SU-DHL-6 (cell line): ENCODE data around the gene TATDN2.
"Not testable (repeated sequence)": the region's sequence is repeated elsewhere in the genome, so short reads cannot be mapped to it uniquely, and the experiment has no call there.

Experiments used
- H2AFZ ChIP-seq: fragments of 200-600 bp; sonication (generic); 2 replicates; pipeline ENCODE4 v1.6.1; 2014; ENCODE audit warnings: low read depth, mild to moderate bottlenecking, moderate library complexity, mixed read lengths, antibody characterized with exemption, low read length; ENCODE audit not compliant: severe bottlenecking
- H3F3A ChIP-seq: fragments of 200-600 bp; shearing (Covaris generic); 2 replicates; pipeline ENCODE4 v1.6.0; 2016; ENCODE audit warnings: antibody characterized with exemption, mild to moderate bottlenecking; ENCODE audit not compliant: insufficient read depth
- H3K27ac ChIP-seq: fragments of 200-600 bp; sonication (generic); 2 replicates; pipeline ENCODE4 v1.5.1; 2016; ENCODE audit warnings: low read depth, mild to moderate bottlenecking, low read length, moderate library complexity, mixed read lengths
- H3K27me3 ChIP-seq: fragments of 200-600 bp; sonication (generic), shearing (Covaris generic); 2 replicates; pipeline ENCODE4 v1.6.0; 2014; ENCODE audit warnings: mild to moderate bottlenecking, low read length
- H3K36me3 ChIP-seq: fragments of 200-600 bp; sonication (generic); 2 replicates; pipeline ENCODE4 v1.6.1; 2014; ENCODE audit warnings: mild to moderate bottlenecking, low read length, mixed read lengths
- H3K4me2 ChIP-seq: fragments of 300-600, 200-600 bp; shearing (Covaris generic), sonication (generic); 2 replicates; pipeline ENCODE4 v1.6.0; 2014; ENCODE audit warnings: low read length, low read depth, mild to moderate bottlenecking; ENCODE audit not compliant: poor library complexity, severe bottlenecking
- H3K4me3 ChIP-seq: fragments of 200-600 bp; sonication (generic); 2 replicates; pipeline ENCODE4 v1.5.1; 2014; ENCODE audit warnings: antibody characterized with exemption, low read length, mild to moderate bottlenecking, mixed read lengths; ENCODE audit not compliant: insufficient read depth, poor library complexity, severe bottlenecking
- H3K79me2 ChIP-seq: fragments of 200-600 bp; sonication (generic); 2 replicates; pipeline ENCODE4 v1.6.1; 2014; ENCODE audit warnings: mild to moderate bottlenecking, low read length, moderate library complexity; ENCODE audit not compliant: insufficient read depth
- H3K9ac ChIP-seq: fragments of 200-600 bp; sonication (generic); 2 replicates; pipeline ENCODE4 v1.7.0; 2014; ENCODE audit warnings: mild to moderate bottlenecking, low read length
- H3K9me2 ChIP-seq: fragments of 200-600 bp; sonication (generic); replicated peaks from 2 replicates; pipeline ENCODE4 v1.6.1; 2014; ENCODE audit warnings: low read length; ENCODE audit not compliant: insufficient read depth
- H3K9me3 ChIP-seq: fragments of 200-600 bp; sonication (generic); 2 replicates; pipeline ENCODE4 v1.6.1; 2014; ENCODE audit warnings: low read length, mixed read lengths; ENCODE audit not compliant: insufficient read depth
- H4K20me1 ChIP-seq: fragments of 200-600 bp; sonication (generic); 2 replicates; pipeline ENCODE4 v1.6.1; 2014; ENCODE audit warnings: low read depth, mild to moderate bottlenecking, antibody characterized with exemption, low read length, moderate library complexity, mixed read lengths
- EZH2phosphoT487 ChIP-seq: fragments of 200-600 bp; sonication (generic), shearing (Covaris generic); conservative IDR thresholded peaks from 2 replicates; pipeline ENCODE4 v1.6.1; 2018; ENCODE audit warnings: mild to moderate bottlenecking, antibody characterized with exemption, low read length, moderate library complexity, mixed read lengths
- TF ChIP-seq, protein P1 (sequence below): fragments of 200-600 bp; sonication (generic); IDR thresholded peaks from one replicate; pipeline ENCODE4 v1.5.1; 2017; ENCODE audit warnings: antibody characterized with exemption, mild to moderate bottlenecking, low read length, moderate library complexity; ENCODE audit not compliant: insufficient read depth, poor library complexity, severe bottlenecking

The TATDN2 gene

DNA sequence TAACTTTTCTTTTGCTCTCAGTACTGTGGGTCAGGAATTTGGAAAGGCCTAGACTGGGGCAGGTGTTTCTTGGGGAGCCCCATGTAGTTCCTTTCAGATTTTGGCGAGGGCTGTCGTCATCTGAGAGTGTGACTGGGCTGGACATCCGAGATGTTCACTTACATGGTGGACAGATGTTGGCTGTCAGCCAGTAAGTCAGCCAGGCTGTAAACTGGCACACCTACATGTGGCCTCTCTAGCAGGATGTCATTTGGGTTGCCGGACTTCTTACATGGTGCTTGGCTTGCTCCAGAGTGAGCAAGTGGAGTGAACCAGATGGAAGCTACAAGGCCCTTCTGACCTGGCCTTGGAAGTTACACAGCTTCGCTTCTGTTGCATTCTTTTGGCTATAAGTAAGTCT lies 20.7 kb downstream of the TATDN2 start:
- no peak overlapping the region for H3K27ac ChIP-seq
- H3K4me2 ChIP-seq: no peak overlapping the region
- no peak for TF ChIP-seq EZH2phosphoT487
- TF ChIP-seq, protein P1, sequence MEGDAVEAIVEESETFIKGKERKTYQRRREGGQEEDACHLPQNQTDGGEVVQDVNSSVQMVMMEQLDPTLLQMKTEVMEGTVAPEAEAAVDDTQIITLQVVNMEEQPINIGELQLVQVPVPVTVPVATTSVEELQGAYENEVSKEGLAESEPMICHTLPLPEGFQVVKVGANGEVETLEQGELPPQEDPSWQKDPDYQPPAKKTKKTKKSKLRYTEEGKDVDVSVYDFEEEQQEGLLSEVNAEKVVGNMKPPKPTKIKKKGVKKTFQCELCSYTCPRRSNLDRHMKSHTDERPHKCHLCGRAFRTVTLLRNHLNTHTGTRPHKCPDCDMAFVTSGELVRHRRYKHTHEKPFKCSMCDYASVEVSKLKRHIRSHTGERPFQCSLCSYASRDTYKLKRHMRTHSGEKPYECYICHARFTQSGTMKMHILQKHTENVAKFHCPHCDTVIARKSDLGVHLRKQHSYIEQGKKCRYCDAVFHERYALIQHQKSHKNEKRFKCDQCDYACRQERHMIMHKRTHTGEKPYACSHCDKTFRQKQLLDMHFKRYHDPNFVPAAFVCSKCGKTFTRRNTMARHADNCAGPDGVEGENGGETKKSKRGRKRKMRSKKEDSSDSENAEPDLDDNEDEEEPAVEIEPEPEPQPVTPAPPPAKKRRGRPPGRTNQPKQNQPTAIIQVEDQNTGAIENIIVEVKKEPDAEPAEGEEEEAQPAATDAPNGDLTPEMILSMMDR: no peak
- H3K36me3 ChIP-seq: peaks cover 35% of the 10 kb centered on the region
- H3K4me3 ChIP-seq: no peak overlapping the region
- H3K9me3 ChIP-seq: no peaks in the 10 kb centered on the region
- H3K27me3 ChIP-seq: no peaks in the 10 kb centered on the region
- H3F3A ChIP-seq: 0 out of 2 replicates have a peak, but pooled peaks cover 3% of the 10 kb centered on the region
- peaks cover 93% of the 10 kb centered on the region for H3K79me2 ChIP-seq
- H3K9ac ChIP-seq: no peak overlapping the region
- no peaks in the 10 kb centered on the region for H3K9me2 ChIP-seq
- peaks cover 13% of the 10 kb centered on the region; the same call in 1 of the 2 replicates for H4K20me1 ChIP-seq
- no peak overlapping the region for H2AFZ ChIP-seq

GRCh38 chr3:10269443-10269842 lies 21.2 kb downstream of the TATDN2 start:
- H3K4me3 ChIP-seq: no peak overlapping the region
- H3K9ac ChIP-seq: no peak overlapping the region
- no peaks in the 10 kb centered on the region for H3K9me2 ChIP-seq
- H3K9me3 ChIP-seq: no peaks in the 10 kb centered on the region
- TF ChIP-seq EZH2phosphoT487: no peak
- TF ChIP-seq, protein P1: no peak
- H2AFZ ChIP-seq: no peak overlapping the region
- H3K36me3 ChIP-seq: peaks cover 30% of the 10 kb centered on the region
- peaks cover 93% of the 10 kb centered on the region for H3K79me2 ChIP-seq
- H3F3A ChIP-seq: no peaks in the 10 kb centered on the region
- H3K27me3 ChIP-seq: no peaks in the 10 kb centered on the region
- H3K4me2 ChIP-seq: no peak overlapping the region
- H4K20me1 ChIP-seq: peaks cover 11% of the 10 kb centered on the region; the same call in 1 of the 2 replicates
- no peak overlapping the region for H3K27ac ChIP-seq

- H3F3A ChIP-seq, H3K9me3 ChIP-seq, H2AFZ ChIP-seq, H3K4me2 ChIP-seq, H3K27ac ChIP-seq, H3K27me3 ChIP-seq, H3K9ac ChIP-seq, H3K9me2 ChIP-seq, H3K4me3 ChIP-seq: not testable (repeated sequence)
- H4K20me1 ChIP-seq: peaks cover 11% of the 10 kb centered on the region; the same call in 1 of the 2 replicates
- H3K79me2 ChIP-seq: peaks cover 93% of the 10 kb centered on the region
- peaks cover 18% of the 10 kb centered on the region for H3K36me3 ChIP-seq
Measured at GRCh38 chr3:10272476-10272875, 24.2 kb downstream of the TATDN2 start.

DNA sequence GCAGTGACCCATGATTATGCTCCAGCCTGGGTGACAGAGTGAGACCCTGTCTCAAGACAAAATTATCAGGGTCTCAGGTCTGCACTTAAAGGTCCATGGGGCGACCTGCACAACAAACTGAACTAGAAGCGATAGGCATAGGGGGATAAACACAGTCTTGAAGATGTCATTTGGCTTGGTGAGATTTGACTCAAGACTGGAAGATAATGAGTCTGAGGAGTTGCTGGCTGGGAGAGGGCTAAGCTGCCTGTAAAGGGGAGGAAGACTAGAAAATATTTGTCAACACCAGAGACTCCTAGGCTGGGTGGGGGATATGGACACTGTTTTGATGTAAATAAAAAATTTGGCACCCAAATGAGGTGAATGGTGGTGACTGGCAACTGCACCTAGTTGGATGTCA lies 24.7 kb downstream of the TATDN2 start:
- Histone ChIP-seq H3K79me2 (peaks cover 88% of the 10 kb centered on the region), H3K9me3 (no peaks in the 10 kb centered on the region), H3K36me3 (peaks cover 13% of the 10 kb centered on the region), H2AFZ (no peak overlapping the region), H4K20me1 (peaks cover 11% of the 10 kb centered on the region; the same call in 1 of the 2 replicates), H3K4me3 (no peak overlapping the region), H3K4me2 (no peak overlapping the region), H3F3A (no peaks in the 10 kb centered on the region), H3K27me3 (no peaks in the 10 kb centered on the region), H3K27ac (no peak overlapping the region), H3K9me2 (no peaks in the 10 kb centered on the region), H3K9ac (no peak overlapping the region)
- TF ChIP-seq EZH2phosphoT487: no peak
- TF ChIP-seq, protein P1: no peak
